Neural progenitor cell (in vitro differentiated cells): ENCODE results near the gene INSC.

Source experiments
- CTCF ChIP-seq: fragments of 200-600 bp; sonication (generic); IDR thresholded peaks from 2 replicates; pipeline ENCODE4 v1.5.1; 2017; ENCODE audit warnings: antibody characterized with exemption, mild to moderate bottlenecking
- EZH2 ChIP-seq: fragments of 200-600 bp; sonication (generic); IDR thresholded peaks from 2 replicates; pipeline ENCODE4 v1.6.1; 2017; ENCODE audit warnings: antibody characterized with exemption, mild to moderate bottlenecking, moderate library complexity
- EZH2phosphoT487 ChIP-seq: fragments of 200-600 bp; sonication (generic); IDR thresholded peaks from 2 replicates; pipeline ENCODE4 v1.6.1; 2017; ENCODE audit warnings: antibody characterized with exemption

GRCh38 chr11:15248749-15249148, 134.0 kb downstream of the INSC start:
- TF ChIP-seq CTCF, result no peak
- TF ChIP-seq EZH2, result no peak
- TF ChIP-seq EZH2phosphoT487, result no peak
